Liver (tissue), 3 donors: ENCODE measurements around the gene CYP2C18.

Source experiments
- ATF3 ChIP-seq: IDR thresholded peaks from 2 replicates; pipeline ENCODE4 v1.6.1; 2016; ENCODE audit warnings: antibody characterized with exemption
- CTCF ChIP-seq: fragments of 150-350 bp; IDR thresholded peaks from 2 replicates; pipeline ENCODE4 v1.5.1; 2017; ENCODE audit warnings: improper control_type of control experiment, low read depth, low read length; ENCODE audit not compliant: missing input control
- EGR1 ChIP-seq, 2 donors: IDR thresholded peaks; 2 replicates each; pipeline ENCODE4 v1.6.1; 2016 to 2018; ENCODE audit warnings: antibody characterized with exemption in 2 of 2, low read depth in 2 of 2
- JUND ChIP-seq, 2 donors: IDR thresholded peaks; 2 replicates each; pipeline ENCODE4 v1.6.1; 2016; ENCODE audit warnings: antibody characterized with exemption in 2 of 2
- MAX ChIP-seq: IDR thresholded peaks from 2 replicates; pipeline ENCODE4 v1.6.1; 2016; ENCODE audit warnings: antibody characterized with exemption
- RAD21 ChIP-seq, 2 donors: IDR thresholded peaks; 2 replicates each; pipeline ENCODE4 v1.6.1; 2016; ENCODE audit warnings: antibody characterized with exemption in 2 of 2, mild to moderate bottlenecking in 2 of 2
- REST ChIP-seq: IDR thresholded peaks from 2 replicates; pipeline ENCODE4 v1.6.1; 2016; ENCODE audit warnings: antibody characterized with exemption, mild to moderate bottlenecking
- SP1 ChIP-seq: IDR thresholded peaks from 2 replicates; pipeline ENCODE4 v1.6.1; 2018; ENCODE audit warnings: antibody characterized with exemption, mild to moderate bottlenecking
- TAF1 ChIP-seq: conservative IDR thresholded peaks from 2 replicates; pipeline ENCODE4 v1.6.1; 2016; ENCODE audit warnings: antibody characterized with exemption, mild to moderate bottlenecking
- YY1 ChIP-seq: IDR thresholded peaks from 2 replicates; pipeline ENCODE4 v1.6.1; 2016; ENCODE audit warnings: antibody characterized with exemption, mild to moderate bottlenecking
- donor health status: healthy.
- donor health status: healthy.

GRCh38 chr10:94780844-94781243 is 97.3 kb downstream of the CYP2C18 start:
- TF ChIP-seq CTCF (no peak), EGR1 (IDR thresholded peaks at IDR 0.05; ENCODE audit: low read depth in 2 of 2) (no peak), YY1 (no peak), JUND (IDR thresholded peaks at IDR 0.05) (no peak), MAX (no peak), ATF3 (no peak), SP1 (no peak), RAD21 (IDR thresholded peaks at IDR 0.05) (no peak), REST (no peak), TAF1 (no peak)
